ENCODE data around the gene MYO9B.

MYO9B gene

GRCh38 chr19:17244618-17245534, 169.3 kb downstream of the MYO9B start:
- DNase-seq: no peak

- no peak for DNase-seq
These were observed 170.0 kb downstream of the MYO9B start, which contains the start of gene NR2F6 for GRCh38 chr19:17245535-17245984. Gene NR2F6 (minus strand): TSS chr19:17245919. CDS start chr19:17245220, 699 bp downstream.

- DNase-seq: no peak
These were observed 171.3 kb downstream of the MYO9B start for GRCh38 chr19:17246681-17247425.

- no peak for DNase-seq
These were observed 172.6 kb downstream of the MYO9B start for GRCh38 chr19:17248011-17248776.

GRCh38 chr19:17249887-17250548, 174.4 kb downstream of the MYO9B start:
- no peak for DNase-seq

GRCh38 chr19:17254636-17255035, 179.1 kb downstream of the MYO9B start:
- DNase-seq: no peak

DNA sequence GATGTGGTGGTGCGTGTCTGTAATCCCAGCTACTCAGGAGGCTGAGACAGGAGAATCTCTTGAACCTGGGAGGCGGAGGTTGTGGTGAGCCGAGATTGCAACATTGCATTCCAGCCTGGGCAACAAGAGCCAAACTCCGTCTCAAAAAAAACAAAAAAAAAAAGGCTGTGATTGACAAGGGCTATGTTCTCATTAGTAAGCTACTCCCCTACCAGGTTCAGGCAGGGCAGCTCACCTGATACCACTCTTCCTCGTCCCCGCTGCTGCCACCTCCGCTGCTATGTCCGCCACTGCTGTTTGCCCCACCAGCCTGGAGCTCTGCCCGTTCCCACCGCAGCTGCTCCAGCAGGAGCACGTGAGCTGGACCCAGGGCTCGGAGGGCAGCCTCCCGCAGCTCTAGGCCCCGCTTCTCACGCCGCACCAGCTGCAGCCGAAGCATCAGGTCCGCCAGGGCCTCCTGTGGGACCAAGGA, 179.6 kb downstream of the MYO9B start:
- no peak for DNase-seq

- DNase-seq: no peak
These were observed 180.6 kb downstream of the MYO9B start for GRCh38 chr19:17256130-17256529.

DNA sequence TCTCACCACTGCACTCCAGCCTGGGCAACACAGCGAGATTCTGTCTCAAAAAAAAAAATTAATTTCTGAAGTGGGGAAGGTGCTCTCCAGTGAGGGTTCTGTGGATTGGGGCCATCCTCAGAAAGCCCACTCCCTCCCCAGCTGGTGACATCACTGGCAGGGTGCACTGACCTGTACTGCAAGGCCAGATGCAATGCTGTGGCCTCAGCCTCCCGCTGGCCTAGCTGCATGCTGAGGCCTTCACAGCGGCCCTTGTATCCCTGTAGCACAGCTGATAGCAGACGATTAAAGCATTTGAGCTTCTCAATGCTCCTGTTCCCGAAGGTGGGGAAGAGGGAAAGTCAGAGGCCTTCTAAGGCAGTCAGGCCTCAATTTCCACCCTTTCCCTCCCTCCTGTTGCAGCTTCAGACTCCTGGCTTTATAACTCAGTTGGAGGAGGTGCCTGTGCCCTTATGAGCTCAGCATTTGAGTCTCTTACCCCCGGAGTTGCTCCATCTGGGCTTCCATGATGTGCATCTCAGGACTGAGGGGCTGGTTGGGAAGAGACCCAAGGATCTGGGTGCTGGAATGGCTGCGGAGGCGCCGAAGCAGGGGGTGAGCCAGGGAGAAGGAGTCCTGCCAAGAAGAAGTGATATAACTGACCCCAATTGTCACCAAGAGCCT, 183.7 kb downstream of the MYO9B start:
- DNase-seq: no peak

DNA sequence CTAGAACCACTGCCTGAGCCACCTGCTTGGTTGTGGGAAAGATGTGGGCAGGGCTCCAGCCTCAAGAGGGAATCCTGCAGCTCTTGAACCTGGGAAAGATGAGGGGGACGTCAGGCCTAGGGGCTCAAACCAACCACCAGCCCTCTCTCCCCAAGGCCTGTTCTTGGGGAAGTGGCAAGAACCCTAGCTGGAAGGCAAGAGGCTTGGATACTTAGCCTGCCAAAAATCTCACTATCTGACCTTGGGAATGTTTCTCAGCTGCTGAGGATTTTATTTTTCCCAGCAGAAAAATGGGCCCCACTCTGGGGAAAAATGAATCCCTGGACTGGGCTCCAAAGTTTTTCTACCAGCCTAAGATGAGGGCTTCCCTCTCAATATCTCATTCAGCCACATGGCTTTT, 184.4 kb downstream of the MYO9B start:
- DNase-seq: no peak

GRCh38 chr19:17260842-17261325, 185.3 kb downstream of the MYO9B start:
- DNase-seq: no peak

DNA sequence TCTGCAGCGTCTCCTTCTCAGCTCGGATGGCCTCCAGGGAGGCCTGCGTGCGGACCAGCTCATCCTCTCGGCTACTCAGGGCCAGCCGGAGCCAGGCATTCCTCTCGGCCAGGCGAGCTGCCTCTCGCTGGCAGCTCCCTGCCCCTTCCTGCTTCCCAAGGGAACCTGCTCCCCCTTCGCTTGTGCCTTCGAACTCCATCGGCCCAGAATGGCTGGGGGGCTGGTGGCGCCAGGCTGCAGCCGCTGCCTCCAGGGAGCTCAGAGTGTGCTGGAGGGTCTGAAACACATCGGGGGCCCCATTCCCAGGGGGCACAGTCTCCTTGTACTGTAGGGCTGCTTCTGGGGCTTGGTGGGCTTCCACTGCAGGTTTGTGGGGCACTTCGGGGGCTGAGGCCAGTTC, 187.0 kb downstream of the MYO9B start:
- no peak for DNase-seq
